CD14-positive monocyte (primary cell): ENCODE data around the gene HSD17B14. TPM values are rescaled to one million over a fixed set of nuclear protein-coding genes. Genes with fewer than 3 reads are reported as not detected.

Source experiments
- DNase-seq, 3 donors: peaks; one replicate each; pipeline ENCODE4 v3.0.0-alpha.2; 2011 to 2022
- H2AFZ ChIP-seq: 2 replicates; pipeline ENCODE4 v1.6.0; 2012; ENCODE audit warnings: mild to moderate bottlenecking, low read depth, low read length, inconsistent platforms; ENCODE audit not compliant: insufficient read depth, poor library complexity, severe bottlenecking
- H3K27ac ChIP-seq, 2 donors: 1 replicate in 1 of 2; 2 replicates in 1 of 2; pipeline ENCODE4 v1.5.1; 2012 to 2013; ENCODE audit warnings: low read length in 2 of 2, control low read depth in 1 of 2, inconsistent platforms in 1 of 2, low read depth in 1 of 2, mild to moderate bottlenecking in 1 of 2
- H3K27me3 ChIP-seq, 2 donors: one replicate each; pipeline versions ENCODE4 v1.6.0 to v1.6.1; 2011 to 2013; ENCODE audit warnings: low read length in 2 of 2; ENCODE audit not compliant: control insufficient read depth in 2 of 2, insufficient read depth in 2 of 2
- H3K36me3 ChIP-seq, 2 donors: replicated peaks in 1 of 2; 1 replicate in 1 of 2; 2 replicates in 1 of 2; pipeline versions ENCODE4 v1.5.1 to v1.6.1; 2012 to 2013; ENCODE audit warnings: low read length in 2 of 2, control low read depth in 1 of 2, inconsistent platforms in 1 of 2, mild to moderate bottlenecking in 1 of 2; ENCODE audit not compliant: insufficient read depth in 2 of 2, control insufficient read depth in 1 of 2
- H3K4me1 ChIP-seq, 2 donors: 1 replicate in 1 of 2; 2 replicates in 1 of 2; pipeline versions ENCODE4 v1.5.1 to v1.6.1; 2012 to 2013; ENCODE audit warnings: low read length in 2 of 2, control low read depth in 1 of 2, inconsistent platforms in 1 of 2, mild to moderate bottlenecking in 1 of 2, moderate library complexity in 1 of 2; ENCODE audit not compliant: insufficient read depth in 2 of 2, control insufficient read depth in 1 of 2
- H3K4me2 ChIP-seq: replicated peaks from 2 replicates; pipeline ENCODE3; 2012; ENCODE audit warnings: low read length, moderate library complexity, mild to moderate bottlenecking; ENCODE audit not compliant: poor library complexity, severe bottlenecking; ENCODE audit errors: extremely low read depth
- H3K4me3 ChIP-seq, 3 experiments: fragments of 200-600 bp in 1 of 3; sonication (generic) in 1 of 3; replicated peaks in 1 of 3; 1 replicate in 2 of 3; 2 replicates in 1 of 3; pipeline ENCODE4 v1.5.1; 2011 to 2013; ENCODE audit warnings: low read length in 3 of 3, mild to moderate bottlenecking in 3 of 3, control low read depth in 2 of 3, low read depth in 2 of 3, inconsistent platforms in 1 of 3, moderate library complexity in 1 of 3
- H3K79me2 ChIP-seq: 2 replicates; pipeline ENCODE4 v1.6.0; 2012; ENCODE audit warnings: mild to moderate bottlenecking, control low read depth, inconsistent platforms, low read length, moderate library complexity; ENCODE audit not compliant: insufficient read depth
- H3K9ac ChIP-seq: 2 replicates; pipeline ENCODE4 v1.6.0; 2017; ENCODE audit warnings: low read length, mild to moderate bottlenecking; ENCODE audit not compliant: insufficient read depth, poor library complexity, severe bottlenecking
- H3K9me3 ChIP-seq, 2 donors: replicated peaks in 1 of 2; 1 replicate in 1 of 2; 2 replicates in 1 of 2; pipeline versions ENCODE4 v1.5.1 to v1.6.1; 2012 to 2013; ENCODE audit warnings: low read length in 2 of 2, control low read depth in 1 of 2; ENCODE audit not compliant: control insufficient read depth in 1 of 2, insufficient read depth in 1 of 2
- H4K20me1 ChIP-seq: 2 replicates; pipeline ENCODE4 v1.6.0; 2012; ENCODE audit warnings: mild to moderate bottlenecking, low read length, control low read depth, moderate library complexity; ENCODE audit not compliant: insufficient read depth
- H3K27ac Mint-ChIP-seq, 7 donors: one replicate each; pipeline ENCODE4 v1.8.0; 2020; ENCODE audit warnings: mild to moderate bottlenecking in 7 of 7, mixed read lengths in 7 of 7, moderate library complexity in 6 of 7, inconsistent platforms in 2 of 7
- H3K27me3 Mint-ChIP-seq, 3 donors: one replicate each; pipeline ENCODE4 v1.8.0; 2021 to 2022; ENCODE audit warnings: low read depth in 3 of 3, mild to moderate bottlenecking in 3 of 3, mixed read lengths in 3 of 3, moderate library complexity in 3 of 3, inconsistent platforms in 1 of 3
- H3K36me3 Mint-ChIP-seq, 2 donors: one replicate each; pipeline ENCODE4 v1.8.0; 2020; ENCODE audit warnings: mixed read lengths in 2 of 2, inconsistent platforms in 1 of 2, mild to moderate bottlenecking in 1 of 2
- H3K4me1 Mint-ChIP-seq: one replicate; pipeline ENCODE4 v1.8.0; 2020; ENCODE audit warnings: mild to moderate bottlenecking, mixed read lengths
- H3K4me3 Mint-ChIP-seq, 2 donors: one replicate each; pipeline ENCODE4 v1.8.0; 2020; ENCODE audit warnings: mild to moderate bottlenecking in 2 of 2, mixed read lengths in 2 of 2, moderate library complexity in 1 of 2
- H3K9me3 Mint-ChIP-seq, 7 donors: one replicate each; pipeline ENCODE4 v1.8.0; 2020 to 2022; ENCODE audit warnings: mixed read lengths in 7 of 7, mild to moderate bottlenecking in 6 of 7, moderate library complexity in 6 of 7, inconsistent platforms in 2 of 7
- WGBS: methylation state at CpG from one replicate; pipeline ENCODE4 v1.1.5; 2013; ENCODE audit warnings: missing lambda C conversion rate; ENCODE audit not compliant: insufficient coverage; 5-methylcytosine and 5-hydroxymethylcytosine counted together
- intact Hi-C, 2 donors: fragments of 100-400 bp; cut with micrococcal nuclease; formaldehyde crosslinking; loops; one replicate each; pipeline versions ENCODE4 v1.15.0 to v1.15.1; 2023
- polyA plus RNA-seq, 3 donors: library from polyadenylated mRNA; depleted of rRNA in 1 of 3; unstranded in 2 of 3; stranded (reverse) in 1 of 3; fragments of 300-500 nt in 2 of 3; fragments of >200 nt in 1 of 3; fragmentation: Illumina TruSeq in 2 of 3; gene quantifications; 1 replicate in 2 of 3; 2 replicates in 1 of 3; pipeline ENCODE4 v1.2.3, GENCODE V29; 2012 to 2021
- TF ChIP-seq, protein P1 (sequence below): fragments of 200-600 bp; IDR thresholded peaks from one replicate; pipeline ENCODE4 v1.8.0; 2022; ENCODE audit warnings: antibody characterized with exemption, mild to moderate bottlenecking

The HSD17B14 gene
- polyA plus RNA-seq, 3 donors, result not detected

DNA sequence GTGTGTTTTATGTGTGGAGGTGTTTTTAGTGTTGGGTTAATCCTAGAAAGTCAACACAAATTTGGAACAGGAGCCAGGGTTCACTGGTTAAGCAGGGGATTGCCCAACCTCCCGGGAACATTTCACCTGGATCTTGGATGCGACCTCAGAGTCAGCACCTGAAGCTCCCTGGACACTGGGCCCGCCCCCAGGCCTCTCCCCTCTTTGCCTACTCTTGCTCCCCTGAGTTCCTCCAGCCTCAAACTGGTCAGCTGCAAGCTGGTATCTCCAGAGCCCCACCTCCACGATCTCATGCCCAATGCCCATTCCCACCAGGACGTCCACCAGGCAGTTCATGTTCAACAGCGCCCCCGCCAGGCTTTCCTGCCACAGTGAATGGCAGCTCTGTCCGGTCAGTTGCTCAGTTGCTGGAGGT lies 9.7 kb downstream of the HSD17B14 start:
- Mint-ChIP-seq H3K4me3 (no peak overlapping the region), H3K27me3 (peaks cover 1 to 5% (median 2%) of the 10 kb centered on the region in 3 donors), H3K4me1 (no peaks in the 10 kb centered on the region), H3K27ac (no peak overlapping the region), H3K36me3 (no peaks in the 10 kb centered on the region), H3K9me3 (peaks cover 0 to 3% (median 0%) of the 10 kb centered on the region in 7 donors)
- Histone ChIP-seq H3K4me1 (no peaks in the 10 kb centered on the region), H3K79me2 (no peaks in the 10 kb centered on the region), H3K27me3 (no peaks in the 10 kb centered on the region), H3K9ac (no peak overlapping the region), H3K27ac (no peak overlapping the region), H3K9me3 (peaks cover 0 to 3% of the 10 kb centered on the region in 2 donors), H3K4me3 (no peak overlapping the region), H3K36me3 (no peaks in the 10 kb centered on the region), H3K4me2 (no peak overlapping the region), H2AFZ (no peak overlapping the region), H4K20me1 (no peaks in the 10 kb centered on the region)
- intact Hi-C loops, result no loop called here
- WGBS, result 91% methylated on average over 4 of the region's 8 CpGs
- TF ChIP-seq, protein P1, sequence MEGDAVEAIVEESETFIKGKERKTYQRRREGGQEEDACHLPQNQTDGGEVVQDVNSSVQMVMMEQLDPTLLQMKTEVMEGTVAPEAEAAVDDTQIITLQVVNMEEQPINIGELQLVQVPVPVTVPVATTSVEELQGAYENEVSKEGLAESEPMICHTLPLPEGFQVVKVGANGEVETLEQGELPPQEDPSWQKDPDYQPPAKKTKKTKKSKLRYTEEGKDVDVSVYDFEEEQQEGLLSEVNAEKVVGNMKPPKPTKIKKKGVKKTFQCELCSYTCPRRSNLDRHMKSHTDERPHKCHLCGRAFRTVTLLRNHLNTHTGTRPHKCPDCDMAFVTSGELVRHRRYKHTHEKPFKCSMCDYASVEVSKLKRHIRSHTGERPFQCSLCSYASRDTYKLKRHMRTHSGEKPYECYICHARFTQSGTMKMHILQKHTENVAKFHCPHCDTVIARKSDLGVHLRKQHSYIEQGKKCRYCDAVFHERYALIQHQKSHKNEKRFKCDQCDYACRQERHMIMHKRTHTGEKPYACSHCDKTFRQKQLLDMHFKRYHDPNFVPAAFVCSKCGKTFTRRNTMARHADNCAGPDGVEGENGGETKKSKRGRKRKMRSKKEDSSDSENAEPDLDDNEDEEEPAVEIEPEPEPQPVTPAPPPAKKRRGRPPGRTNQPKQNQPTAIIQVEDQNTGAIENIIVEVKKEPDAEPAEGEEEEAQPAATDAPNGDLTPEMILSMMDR, result no peak
- DNase-seq, result no peak

DNA sequence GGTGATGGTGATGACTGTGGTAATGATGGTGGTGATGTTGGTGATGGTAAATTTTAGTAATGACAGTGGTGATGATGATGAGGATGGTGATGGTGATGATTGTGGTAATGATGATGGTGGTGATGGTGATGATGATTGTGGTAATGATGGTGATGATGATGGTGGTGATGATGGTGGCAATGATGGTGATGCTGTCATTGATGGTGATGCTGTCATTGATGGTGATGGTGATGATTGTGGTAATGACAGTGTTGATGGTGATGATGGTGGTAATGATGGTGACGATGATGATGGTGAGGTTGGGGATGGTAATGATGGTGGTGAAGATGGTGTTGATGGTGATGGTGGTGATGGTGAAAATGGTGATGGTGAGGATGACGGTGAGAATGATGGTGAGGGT lies 13.8 kb downstream of the HSD17B14 start:
- TF ChIP-seq, protein P1, result no peak
- WGBS, result 96% methylated on average over 2 of the region's 2 CpGs

More for the DNA sequence above, 13.8 kb downstream of the HSD17B14 start:
- no peak overlapping the region for H3K9ac ChIP-seq
- intact Hi-C loops, result no loop called here
- no peaks in the 10 kb centered on the region for H3K79me2 ChIP-seq
- H2AFZ ChIP-seq, result no peak overlapping the region
- no peaks in the 10 kb centered on the region for H3K36me3 Mint-ChIP-seq
- H3K4me3 Mint-ChIP-seq, result no peak overlapping the region
- no peak overlapping the region for H3K4me3 ChIP-seq
- H3K4me1 ChIP-seq, result no peaks in the 10 kb centered on the region
- H3K9me3 ChIP-seq, result peaks cover 0 to 3% of the 10 kb centered on the region in 2 donors
- peaks cover 2 to 3% (median 3%) of the 10 kb centered on the region in 3 donors for H3K27me3 Mint-ChIP-seq
- H3K27me3 ChIP-seq, result no peaks in the 10 kb centered on the region
- no peaks in the 10 kb centered on the region for H3K36me3 ChIP-seq
- no peak overlapping the region for H3K27ac Mint-ChIP-seq
- no peaks in the 10 kb centered on the region for H3K4me1 Mint-ChIP-seq
- no peak overlapping the region for H3K4me2 ChIP-seq
- H4K20me1 ChIP-seq, result no peaks in the 10 kb centered on the region
- no peak for DNase-seq
- H3K27ac ChIP-seq, result no peak overlapping the region
- peaks cover 0 to 3% (median 0%) of the 10 kb centered on the region in 7 donors for H3K9me3 Mint-ChIP-seq
